DMS79 (cell line): ENCODE data around the gene PHACTR3.

Experiments used
- DNase-seq: peaks from one replicate; lab custom pipeline; 2025; lab: John Stamatoyannopoulos, UW

Gene PHACTR3

DNA sequence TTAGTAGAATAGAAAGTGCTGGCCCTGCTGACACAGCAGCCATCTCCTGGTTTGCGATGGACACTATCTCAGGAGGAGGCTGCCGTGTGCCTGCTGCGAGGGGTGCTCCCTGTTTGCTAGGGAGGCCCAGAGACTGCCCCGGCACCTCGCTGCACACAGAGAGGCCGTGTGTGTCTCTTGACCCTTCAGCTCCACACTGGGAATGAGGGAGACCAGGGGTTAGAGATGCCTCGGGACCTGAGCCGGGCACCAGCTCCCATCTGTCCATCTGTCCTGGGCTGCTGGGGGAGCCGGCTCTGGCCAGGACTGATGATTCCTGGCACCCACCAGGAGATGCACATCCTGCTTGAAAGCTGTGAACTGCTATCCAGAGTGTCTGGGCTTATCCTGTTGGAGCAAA, 18.2 kb downstream of the PHACTR3 start:
- no peak for DNase-seq

DNA sequence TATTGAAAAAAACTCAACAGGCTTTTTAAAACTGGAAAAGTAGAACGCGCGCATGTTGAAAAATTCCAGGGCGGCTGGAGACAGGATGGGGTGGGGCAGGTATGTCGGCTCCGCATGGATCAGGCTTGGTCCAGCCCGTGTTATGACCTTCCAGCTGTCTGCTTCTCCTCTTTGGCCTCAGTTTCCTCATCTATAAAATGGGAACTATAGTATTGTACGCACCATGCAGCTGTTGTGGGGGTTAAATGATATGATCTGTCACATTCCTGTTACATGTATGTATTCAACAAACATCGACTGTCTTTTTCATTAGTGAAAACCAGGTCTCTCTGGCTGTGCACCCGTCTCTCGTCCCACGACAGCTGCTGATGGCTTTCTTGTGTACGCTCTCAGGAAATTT, 18.8 kb downstream of the PHACTR3 start:
- DNase-seq = no peak

DNA sequence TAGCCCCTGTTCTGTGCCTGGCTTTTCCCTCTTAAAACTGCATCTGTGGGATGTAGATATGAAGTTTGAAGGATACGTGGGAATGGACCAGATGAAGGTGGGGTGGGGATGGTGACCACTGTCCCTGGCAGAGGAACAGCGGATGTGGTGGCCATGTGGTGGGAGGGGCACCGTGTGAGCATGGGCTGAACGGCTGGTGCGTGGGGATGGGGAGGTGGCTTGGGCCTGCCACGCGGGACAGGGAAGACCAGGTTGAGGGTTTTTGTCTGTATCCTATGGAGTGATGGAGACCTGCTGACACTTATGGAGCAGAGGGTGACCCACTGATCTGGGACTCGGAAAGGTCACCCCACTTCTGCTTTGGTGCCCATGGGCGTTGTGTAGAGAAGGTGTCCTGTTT, 19.2 kb downstream of the PHACTR3 start:
- DNase-seq = no peak

DNA sequence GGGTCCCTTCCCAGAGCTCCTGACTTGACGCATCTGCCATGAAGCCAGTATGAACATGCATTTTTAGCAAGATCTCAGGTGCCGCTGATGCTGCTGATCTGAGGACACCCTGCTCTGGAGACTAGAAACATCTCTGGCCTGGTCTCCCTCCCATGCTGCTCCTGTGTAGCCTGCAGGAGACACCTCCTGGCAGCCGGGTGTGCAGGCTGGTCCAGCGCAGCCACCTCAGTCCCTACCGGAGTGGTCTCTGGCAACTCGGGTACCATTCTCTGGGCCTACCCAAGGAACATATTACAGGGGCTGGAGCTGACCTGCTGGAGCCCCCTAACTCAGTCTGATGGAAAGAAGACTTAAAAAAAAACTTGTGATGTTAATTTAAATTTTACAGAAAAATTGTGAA, 20.1 kb downstream of the PHACTR3 start:
- no peak for DNase-seq

DNA sequence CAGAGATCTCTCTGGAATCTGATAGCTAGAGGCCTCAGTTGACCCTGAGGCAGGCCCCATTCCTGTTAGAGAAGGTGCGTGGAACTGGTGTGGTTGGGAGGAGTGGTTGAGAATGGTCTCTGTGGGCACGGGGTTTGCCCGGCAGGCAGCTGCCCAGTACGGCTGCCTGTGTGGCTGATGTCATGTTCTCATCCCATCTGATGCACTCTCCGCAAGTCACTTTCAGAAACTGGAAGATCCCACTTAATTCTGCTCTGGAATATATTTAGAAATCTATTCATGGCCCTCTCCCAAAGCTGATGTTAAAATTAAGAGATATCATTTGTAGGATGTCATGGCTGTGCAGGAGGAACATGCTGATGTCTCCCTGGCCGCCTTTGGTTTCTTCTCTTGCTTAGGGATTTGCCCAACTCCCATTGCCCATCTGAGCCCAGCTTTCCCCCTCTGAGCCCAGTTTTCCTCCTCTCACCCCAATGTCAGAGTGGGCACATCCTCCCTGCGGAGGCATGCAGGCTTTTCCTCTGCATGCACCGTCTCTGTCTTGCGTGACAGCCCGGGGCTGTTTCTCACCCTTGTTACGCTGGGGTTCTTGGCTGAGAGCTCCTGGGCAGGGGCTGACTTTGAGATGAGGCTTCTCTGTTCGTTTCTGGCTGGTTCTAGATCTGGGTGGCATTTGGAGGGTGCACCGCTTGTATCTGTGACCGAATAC, 21.0 kb downstream of the PHACTR3 start:
- no peak for DNase-seq

DNA sequence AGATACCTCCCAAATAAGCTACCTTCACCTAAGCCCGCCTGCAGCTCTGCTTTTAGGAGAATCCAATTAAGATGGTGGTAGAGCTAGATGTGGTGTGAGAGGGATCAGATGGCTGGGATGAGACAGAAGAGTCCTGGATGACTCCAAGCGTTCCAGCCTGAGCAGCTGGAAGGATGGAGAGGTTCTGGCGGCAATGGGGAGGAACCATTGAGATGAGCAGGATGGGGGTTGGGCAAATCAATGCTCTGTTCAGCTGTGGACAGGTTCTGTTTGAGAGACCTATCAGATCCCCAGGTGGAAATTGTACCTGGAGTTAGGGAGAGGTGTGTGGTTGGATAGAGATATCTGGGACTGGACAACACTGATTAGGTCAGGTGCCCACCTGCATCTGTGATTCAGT, 23.0 kb downstream of the PHACTR3 start:
- DNase-seq = no peak

DNA sequence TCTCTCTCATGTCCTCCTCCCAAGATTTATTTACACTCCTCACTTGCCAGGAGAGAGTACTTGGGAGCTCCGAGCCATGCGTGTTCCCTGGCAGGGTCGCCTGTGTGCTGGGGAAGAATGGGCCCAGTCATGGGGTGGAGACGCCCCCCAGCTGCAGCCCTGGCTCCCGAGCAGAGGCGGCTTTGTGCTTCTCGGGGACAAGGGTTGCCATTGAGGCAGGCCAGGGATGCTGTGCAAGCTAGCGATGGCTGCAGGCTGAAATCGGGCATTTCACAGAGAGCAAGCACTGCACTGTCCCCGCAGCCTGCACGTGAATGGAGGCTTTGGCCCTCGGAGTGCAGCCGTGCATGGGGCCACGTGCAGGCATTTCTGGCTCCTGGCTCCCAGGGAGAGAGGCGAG, 23.8 kb downstream of the PHACTR3 start:
- DNase-seq = no peak

DNA sequence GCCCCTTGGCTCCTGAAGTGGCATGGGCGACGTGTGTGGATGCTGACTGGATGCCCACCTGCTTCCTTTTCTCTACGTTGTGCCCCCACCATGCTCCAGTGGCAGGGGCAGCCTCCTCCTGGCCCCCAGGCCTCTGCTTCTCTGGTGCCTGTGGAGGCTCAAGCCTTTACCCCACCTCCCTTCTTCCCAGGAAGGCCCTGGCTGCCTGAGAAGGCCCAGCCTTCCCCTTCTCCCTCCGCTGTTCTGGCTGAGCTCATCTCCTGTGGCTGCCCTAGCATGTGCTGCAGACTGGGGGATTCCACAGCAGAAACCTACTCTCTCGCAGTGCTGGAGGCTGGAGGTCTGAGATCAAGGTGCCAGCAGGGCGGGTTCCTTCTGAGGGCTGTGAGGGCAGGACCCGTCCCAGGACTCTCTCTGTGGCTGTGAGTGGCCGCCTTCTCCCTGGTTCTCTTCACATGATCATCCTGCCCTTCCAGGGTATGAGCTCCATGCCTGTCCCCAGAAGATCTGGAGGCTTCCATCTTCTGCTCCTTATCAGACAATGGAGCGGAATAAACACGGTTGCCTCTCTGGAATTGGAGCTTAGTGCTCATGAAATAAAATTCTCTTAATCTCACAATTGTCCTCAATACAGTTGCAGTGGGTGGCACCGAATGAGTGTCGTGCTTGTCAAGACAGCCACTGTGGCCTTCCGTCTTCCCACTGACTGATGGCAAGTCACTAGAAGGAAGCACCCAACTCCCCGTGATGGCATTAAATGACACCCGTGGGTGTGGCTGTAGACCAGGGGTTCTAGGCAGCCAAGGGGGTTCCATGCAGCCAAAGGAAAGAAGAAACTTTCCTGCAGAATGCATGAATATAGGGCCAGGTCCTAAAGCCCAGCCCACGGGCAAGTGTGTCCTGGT, 25.1 kb downstream of the PHACTR3 start:
- DNase-seq = no peak

DNA sequence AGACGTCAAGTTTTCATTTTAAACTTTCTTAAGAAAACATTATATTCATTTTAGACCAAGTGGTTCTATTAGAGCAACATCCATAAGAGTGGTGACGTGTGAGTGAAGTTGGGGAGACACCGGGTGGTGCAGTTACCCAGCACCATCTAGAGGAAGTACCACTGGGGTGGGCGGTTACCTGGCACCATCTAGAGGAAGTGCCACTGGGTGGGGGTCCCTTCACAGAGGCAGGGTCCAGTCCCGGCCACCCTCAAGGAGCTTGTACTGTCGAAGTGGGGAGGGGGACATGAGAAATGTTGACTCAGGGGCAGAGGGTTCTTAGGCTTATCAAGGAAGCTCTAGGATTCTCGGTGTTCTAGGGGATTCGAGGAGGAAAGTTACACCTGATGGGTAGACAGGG, 26.2 kb downstream of the PHACTR3 start:
- DNase-seq = no peak

DNA sequence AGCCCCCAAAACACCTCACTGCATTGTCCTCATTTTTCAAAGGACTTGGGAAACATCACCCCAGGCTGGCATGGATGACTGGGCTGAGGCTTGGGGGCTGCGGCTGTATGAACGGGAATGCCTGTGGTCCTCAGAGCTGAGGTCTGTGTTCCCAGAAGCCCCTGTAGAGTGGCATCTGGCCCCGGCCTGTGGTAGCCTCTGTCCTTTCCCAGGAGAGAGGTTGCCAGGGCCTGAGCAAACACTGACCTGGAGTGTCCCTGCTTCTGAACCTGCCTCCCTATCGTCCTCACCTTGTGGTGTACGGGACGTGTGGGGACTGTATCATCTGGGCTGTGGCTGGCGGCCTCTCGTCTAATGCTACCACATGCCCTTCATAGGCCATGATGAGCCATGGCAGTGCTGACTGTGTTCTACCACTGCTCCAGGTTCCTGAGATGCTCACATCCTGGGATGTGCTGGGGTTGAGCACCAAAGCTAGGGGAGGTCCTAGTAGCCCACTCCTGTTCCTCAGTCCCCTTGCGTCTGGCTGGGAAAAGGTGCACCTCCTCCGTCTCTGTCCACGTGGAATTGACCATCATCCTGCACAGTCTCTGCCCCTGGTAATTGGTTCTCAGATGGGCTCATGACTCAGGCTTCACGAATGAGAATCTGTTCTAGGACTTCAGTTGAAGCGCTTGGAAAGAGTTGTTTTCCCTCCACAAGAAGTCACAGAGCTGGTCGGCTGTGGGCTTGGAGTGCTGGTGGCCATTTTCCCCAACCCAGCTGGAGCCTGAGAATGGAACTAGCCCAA, 27.6 kb downstream of the PHACTR3 start:
- no peak for DNase-seq

DNA sequence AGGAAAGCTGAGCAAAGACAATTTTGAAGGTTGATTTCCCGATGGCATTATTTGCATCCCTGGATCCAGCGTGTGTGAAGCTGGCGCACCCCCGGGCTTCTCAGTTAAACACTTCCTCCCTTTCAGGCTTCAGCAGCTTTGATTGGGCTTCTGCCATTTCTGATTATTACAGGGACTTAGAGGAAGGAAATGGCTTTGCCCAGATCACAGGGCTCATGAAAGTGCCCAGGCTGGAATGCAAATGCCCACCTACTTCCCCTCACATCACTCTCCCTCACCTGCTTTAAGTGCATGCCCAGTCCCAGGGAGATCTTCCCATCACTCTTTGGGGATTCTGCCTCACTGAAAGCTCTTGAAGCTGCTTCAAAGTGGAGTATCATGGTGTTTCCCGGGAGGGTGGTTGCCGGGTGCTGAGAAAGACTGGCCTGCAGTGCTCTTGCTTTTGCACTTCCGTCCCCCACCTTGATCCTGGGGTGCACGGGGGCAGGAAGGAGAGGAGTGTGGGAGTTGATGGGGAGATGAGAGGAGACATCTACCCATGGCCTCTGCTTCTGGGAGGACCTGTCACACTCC, 28.3 kb downstream of the PHACTR3 start:
- no peak for DNase-seq

DNA sequence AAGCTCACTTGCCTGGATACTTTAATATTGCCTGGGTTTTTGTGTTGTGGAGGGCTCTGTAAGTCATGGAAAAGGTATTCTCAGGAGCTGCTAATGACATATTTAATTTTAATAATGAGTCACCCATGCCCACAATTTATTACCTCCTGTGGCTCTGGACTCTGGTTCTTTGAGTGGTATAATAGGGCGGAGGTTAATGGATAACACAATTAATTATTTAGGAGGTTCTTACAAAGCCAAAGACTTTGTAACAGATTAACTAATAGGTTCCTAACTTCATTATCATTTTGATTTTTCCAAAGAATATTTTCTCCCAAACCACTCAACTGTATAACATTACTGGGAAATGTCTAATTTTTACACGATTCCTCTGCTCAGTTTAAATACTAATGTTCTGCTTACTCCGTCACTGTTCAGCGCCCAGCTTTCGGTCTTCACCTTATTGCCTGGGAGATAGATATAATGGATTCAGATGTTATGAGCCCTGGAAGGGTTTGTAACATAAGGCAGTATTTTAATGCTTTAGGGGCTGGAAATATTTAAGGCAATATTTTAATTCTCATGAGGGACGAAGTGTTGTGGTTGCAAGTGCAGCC, 29.4 kb downstream of the PHACTR3 start:
- no peak for DNase-seq

DNA sequence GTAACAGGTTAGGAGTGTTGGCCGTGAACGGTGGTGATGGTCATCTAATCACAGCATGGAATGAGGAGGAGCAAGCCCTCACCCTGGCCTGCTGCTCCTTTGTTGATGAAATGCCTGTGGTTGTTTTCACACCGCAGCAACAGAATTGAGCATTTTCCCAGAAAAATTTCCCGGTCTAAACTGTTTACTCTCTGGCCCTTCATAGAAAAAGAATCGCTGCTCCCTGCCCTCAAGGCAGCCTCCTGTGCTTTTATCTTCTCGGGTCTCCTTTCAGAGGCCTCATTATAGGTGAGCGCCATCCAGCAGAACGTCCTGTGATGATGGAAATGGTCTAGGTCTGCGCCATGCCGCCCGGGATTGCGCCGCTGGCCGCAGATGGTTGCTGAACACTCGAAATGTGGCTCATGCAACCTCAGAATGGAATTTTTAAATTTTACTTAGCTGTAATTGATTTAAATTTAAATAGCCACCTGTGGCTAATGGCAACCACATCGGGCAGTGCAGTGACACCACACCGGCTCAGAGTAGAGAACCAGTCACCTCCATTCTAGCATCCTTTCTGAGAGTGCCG, 30.2 kb downstream of the PHACTR3 start:
- DNase-seq = no peak

DNA sequence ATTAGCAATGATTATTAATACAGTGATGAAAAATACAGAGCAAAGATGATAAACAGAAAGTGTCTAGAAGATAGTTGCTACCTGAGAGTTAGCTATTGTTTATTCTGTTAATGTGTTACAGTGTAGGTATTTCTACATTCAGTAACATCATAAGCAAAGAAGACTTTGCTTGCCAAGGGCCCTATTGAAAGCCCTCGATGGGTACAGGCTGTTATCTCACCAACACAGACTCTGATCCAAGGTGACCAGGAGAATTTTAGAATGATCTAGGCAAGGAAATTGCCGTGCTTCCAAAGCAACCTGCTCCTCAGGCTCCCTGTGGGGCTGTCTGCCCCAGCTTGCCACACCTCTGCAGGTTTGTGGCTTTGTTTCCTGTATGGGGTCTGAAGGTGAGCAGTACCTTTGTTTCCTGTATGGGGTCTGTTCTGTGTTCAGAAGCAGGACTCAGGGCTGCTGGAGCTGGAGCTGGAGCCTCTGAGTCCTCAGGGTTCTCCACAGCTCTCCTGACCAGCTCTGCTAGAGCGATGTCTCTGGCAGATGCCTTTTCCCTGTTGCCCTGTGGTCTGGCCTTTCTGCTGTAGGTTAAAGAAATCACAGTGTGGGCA, 32.5 kb downstream of the PHACTR3 start:
- DNase-seq = no peak

DNA sequence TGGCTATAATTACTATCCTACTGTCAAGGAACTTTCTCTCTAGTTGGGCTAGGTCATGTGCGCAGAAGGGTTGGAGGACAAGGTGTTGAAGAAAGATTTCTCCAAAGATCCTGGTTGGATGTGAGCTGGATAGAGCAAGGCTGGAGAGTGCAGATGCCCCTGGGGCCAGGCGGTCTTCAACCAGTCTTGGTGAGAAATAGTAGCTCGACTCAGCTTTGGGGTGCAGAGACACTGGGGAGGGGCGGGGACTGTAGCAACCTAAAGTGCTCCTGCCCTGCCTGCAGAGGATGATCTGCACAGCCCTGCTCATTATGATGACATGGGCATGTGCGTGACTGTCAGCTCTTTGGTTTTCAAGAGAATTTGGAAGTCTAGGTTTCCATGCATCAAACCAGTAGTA, 35.9 kb downstream of the PHACTR3 start:
- no peak for DNase-seq

DNA sequence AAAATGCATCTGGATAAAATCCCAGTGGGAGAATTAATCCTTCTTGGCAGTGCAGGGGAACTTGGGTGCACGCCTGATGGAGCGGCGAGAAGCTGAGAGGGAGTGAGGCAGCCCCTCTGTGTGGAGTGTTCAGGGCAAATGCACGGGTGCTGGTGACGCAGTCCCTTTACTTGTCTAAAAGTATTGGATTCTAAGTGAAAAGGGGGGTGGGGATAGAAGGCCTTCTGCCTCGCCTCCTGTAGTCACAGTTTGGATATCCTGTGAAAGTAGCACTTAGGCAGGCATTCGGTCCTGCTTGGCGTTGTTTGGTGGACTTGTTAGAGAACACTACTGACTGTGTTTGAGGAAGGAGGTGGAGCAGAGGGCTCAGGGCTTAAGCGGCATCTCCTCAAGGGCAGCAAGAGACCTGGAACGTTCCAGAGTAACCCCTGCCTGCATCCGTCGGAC, 39.3 kb downstream of the PHACTR3 start:
- DNase-seq = no peak

DNA sequence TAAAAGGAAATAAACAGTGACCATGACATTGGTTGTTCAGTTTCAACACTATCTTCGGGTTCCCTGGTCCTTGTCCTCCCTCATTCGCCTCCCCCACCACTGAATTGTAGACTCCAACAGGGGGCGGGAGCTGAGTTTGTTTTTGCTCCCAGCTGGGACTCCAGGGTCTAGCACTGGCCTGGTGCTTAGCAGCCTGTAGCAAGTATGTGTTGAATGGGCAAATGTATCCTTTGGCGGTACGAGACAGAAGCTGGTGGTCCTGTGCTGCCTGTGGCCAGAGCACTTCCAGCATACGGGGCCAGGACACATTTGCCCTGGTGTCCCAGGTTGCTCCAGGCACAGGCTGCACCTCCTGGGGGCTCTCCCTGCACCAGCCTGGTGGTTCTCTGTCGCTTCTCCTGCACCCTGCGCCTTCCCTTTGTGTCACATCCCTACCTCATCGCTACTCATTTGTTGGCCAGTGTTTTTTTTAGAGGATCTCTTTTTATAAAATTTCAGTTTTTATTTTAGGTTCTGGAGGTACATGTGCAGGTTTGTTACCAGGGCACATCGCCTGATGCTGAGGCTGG, 40.1 kb downstream of the PHACTR3 start:
- DNase-seq = no peak

DNA sequence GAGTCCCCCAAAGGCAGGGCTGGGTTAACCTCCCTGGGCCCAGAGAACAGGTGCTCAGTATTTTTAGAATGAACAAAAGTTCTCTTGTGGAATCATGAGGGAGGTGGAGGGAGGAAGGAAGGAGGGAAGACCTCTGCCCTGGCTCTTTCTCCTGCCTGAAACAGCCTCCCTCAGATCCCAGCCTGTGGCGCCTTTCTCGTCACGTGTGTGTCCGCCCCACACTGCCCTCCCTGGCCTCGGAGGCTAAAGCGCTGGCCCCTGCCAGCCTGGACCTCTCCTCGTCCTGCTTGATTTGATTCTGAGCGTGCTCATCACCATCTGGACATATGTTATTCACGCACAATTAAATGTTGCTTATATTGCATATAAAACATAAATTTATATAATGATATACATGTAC, 40.9 kb downstream of the PHACTR3 start:
- no peak for DNase-seq

DNA sequence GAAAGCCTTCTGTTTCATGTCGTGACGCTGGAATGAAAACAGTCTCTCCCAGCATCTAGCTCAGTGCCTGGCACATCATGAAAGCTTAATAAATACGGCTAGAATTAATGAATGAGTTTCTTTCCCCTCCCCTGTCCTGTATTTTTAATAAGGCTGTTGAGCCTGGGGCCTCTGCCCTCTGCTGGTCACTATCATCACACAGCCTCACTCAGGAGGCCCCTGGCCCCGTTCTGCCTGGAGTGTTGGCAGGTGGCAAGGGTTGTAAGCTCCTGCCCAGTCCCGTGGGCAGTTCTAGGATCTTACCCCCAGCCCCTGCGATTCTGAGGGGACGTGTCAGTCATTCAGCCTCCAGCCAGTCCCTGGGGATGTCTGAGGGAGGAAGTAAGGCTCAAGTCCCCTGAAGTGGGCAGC, 41.4 kb downstream of the PHACTR3 start:
- no peak for DNase-seq

DNA sequence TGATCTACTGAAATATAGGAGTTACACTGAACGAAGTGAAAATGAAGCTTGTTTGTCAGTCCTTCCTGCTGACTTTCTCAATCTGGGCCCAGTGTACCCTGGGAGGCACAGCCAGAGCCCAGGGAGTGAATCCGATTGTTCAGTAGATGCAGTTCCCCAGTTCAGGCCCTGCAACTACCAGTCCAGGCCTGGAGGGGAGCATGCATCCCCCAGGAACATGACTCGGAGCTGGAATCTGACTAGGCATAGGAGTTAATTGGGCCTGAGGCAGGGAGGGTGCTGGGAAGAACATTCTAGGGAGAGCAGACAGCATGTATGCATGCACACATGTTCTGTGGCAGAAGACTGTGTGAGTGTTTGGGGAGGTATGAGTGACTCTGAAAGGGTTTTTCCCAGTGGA, 42.1 kb downstream of the PHACTR3 start:
- DNase-seq = no peak

DNA sequence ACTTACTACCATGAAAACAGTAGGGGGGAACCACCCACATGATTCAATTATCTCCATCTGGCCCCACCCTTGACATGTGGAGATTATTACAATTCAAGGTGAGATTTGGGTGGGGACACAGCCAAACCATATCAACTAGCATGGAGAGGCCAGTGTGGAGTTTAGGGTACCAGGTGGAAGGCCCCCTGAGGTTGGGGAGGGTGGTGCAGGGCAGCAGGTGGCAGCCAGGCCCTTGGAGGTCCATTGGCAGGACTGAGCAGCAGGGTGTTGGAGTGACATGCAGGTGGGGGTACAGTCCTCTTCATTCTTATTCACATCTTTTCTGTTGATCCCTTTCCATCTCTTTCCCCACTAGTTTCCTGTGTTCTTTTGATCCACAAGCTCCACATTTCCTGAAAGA, 42.9 kb downstream of the PHACTR3 start:
- DNase-seq = no peak
